H9 (cell line): ENCODE results near the gene CATSPERE. TPM values are rescaled to one million over a fixed set of nuclear protein-coding genes. Genes with fewer than 3 reads are reported as not detected.

Source experiments
- DNase-seq: peaks from one replicate; pipeline ENCODE4 v3.0.0-alpha.2; 2017
- H2AFZ ChIP-seq: one replicate; pipeline ENCODE4 v1.6.1; 2013; ENCODE audit warnings: mild to moderate bottlenecking, low read length, control low read depth, moderate library complexity
- H2AK5ac ChIP-seq: 2 replicates; pipeline ENCODE4 v1.6.1; 2013; ENCODE audit warnings: low read length, control low read depth, mixed read lengths; ENCODE audit not compliant: insufficient read length
- H2BK120ac ChIP-seq: one replicate; pipeline ENCODE4 v1.6.1; 2013; ENCODE audit warnings: low read depth, mild to moderate bottlenecking, low read length, control low read depth, inconsistent platforms; ENCODE audit not compliant: poor library complexity, severe bottlenecking
- H2BK12ac ChIP-seq: 2 replicates; pipeline ENCODE4 v1.6.1; 2013; ENCODE audit warnings: low read length, control low read depth, mixed read lengths, low read depth; ENCODE audit not compliant: insufficient read length
- H2BK15ac ChIP-seq: 2 replicates; pipeline ENCODE4 v1.6.1; 2013; ENCODE audit warnings: low read depth, low read length, control low read depth
- H2BK20ac ChIP-seq: one replicate; pipeline ENCODE4 v1.6.1; 2013; ENCODE audit warnings: low read depth, mild to moderate bottlenecking, low read length, control low read depth, inconsistent platforms; ENCODE audit not compliant: poor library complexity, severe bottlenecking
- H2BK5ac ChIP-seq: 2 replicates; pipeline ENCODE4 v1.6.1; 2013; ENCODE audit warnings: low read length, control low read depth, mixed read lengths; ENCODE audit not compliant: insufficient read length
- H3K14ac ChIP-seq: 2 replicates; pipeline ENCODE4 v1.6.1; 2013; ENCODE audit warnings: low read length, control low read depth; ENCODE audit not compliant: insufficient read depth
- H3K18ac ChIP-seq: 2 replicates; pipeline ENCODE4 v1.6.1; 2013; ENCODE audit warnings: low read depth, mild to moderate bottlenecking, mixed read lengths, low read length, control low read depth; ENCODE audit not compliant: insufficient read length
- H3K23ac ChIP-seq: 2 replicates; pipeline ENCODE4 v1.6.1; 2013; ENCODE audit warnings: low read length, control low read depth, mixed read lengths, low read depth; ENCODE audit not compliant: insufficient read length
- H3K23me2 ChIP-seq: 2 replicates; pipeline ENCODE4 v1.6.1; 2013; ENCODE audit warnings: low read depth, mild to moderate bottlenecking, mixed read lengths, low read length, control low read depth; ENCODE audit not compliant: insufficient read length, poor library complexity, severe bottlenecking
- H3K27ac ChIP-seq: 2 replicates; pipeline ENCODE4 v1.5.1; 2013; ENCODE audit warnings: low read length, control low read depth, mixed read lengths, low read depth; ENCODE audit not compliant: insufficient read length
- H3K27me3 ChIP-seq: 2 replicates; pipeline ENCODE4 v1.6.1; 2013; ENCODE audit warnings: low read length, control low read depth, inconsistent platforms; ENCODE audit not compliant: insufficient read depth
- H3K4ac ChIP-seq: 2 replicates; pipeline ENCODE4 v1.6.1; 2013; ENCODE audit warnings: low read depth, mild to moderate bottlenecking, control low read depth, inconsistent platforms, low read length, moderate library complexity
- H3K4me1 ChIP-seq: 2 replicates; pipeline ENCODE4 v1.6.1; 2013; ENCODE audit warnings: low read length, control low read depth, inconsistent platforms; ENCODE audit not compliant: insufficient read depth
- H3K4me2 ChIP-seq: 2 replicates; pipeline ENCODE4 v1.6.1; 2013; ENCODE audit warnings: low read length, control low read depth, mixed read lengths; ENCODE audit not compliant: insufficient read length, insufficient read depth
- H3K56ac ChIP-seq: 2 replicates; pipeline ENCODE4 v1.6.1; 2013; ENCODE audit warnings: low read depth, mild to moderate bottlenecking, mixed read lengths, low read length, control low read depth; ENCODE audit not compliant: insufficient read length
- H3K79me1 ChIP-seq: 2 replicates; pipeline ENCODE4 v1.6.1; 2013; ENCODE audit warnings: low read depth, mild to moderate bottlenecking, moderate library complexity, low read length, control low read depth, inconsistent platforms; ENCODE audit not compliant: insufficient read depth, poor library complexity, severe bottlenecking
- H3K79me2 ChIP-seq: 2 replicates; pipeline ENCODE4 v1.6.1; 2013; ENCODE audit warnings: low read length, control low read depth, inconsistent platforms; ENCODE audit not compliant: insufficient read depth
- H3K9ac ChIP-seq: 2 replicates; pipeline ENCODE4 v1.6.1; 2013; ENCODE audit warnings: low read length, control low read depth, mixed read lengths; ENCODE audit not compliant: insufficient read length; ENCODE audit errors: extremely low read depth
- H3K9me3 ChIP-seq: one replicate; pipeline ENCODE4 v1.6.1; 2013; ENCODE audit warnings: low read depth, low read length, inconsistent platforms; ENCODE audit not compliant: control insufficient read depth
- H3T11ph ChIP-seq: one replicate; pipeline ENCODE4 v1.6.1; 2013; ENCODE audit warnings: mild to moderate bottlenecking, low read length, control low read depth, inconsistent platforms
- H4K20me1 ChIP-seq: one replicate; pipeline ENCODE4 v1.6.1; 2013; ENCODE audit not compliant: control insufficient read depth, insufficient read length, insufficient read depth
- H4K5ac ChIP-seq: 2 replicates; pipeline ENCODE4 v1.6.1; 2013; ENCODE audit warnings: low read depth, mild to moderate bottlenecking, mixed read lengths, low read length, control low read depth; ENCODE audit not compliant: insufficient read length
- H4K8ac ChIP-seq: replicated peaks from 2 replicates; pipeline ENCODE4 v1.6.1; 2013; ENCODE audit warnings: low read length, control low read depth, mixed read lengths, low read depth; ENCODE audit not compliant: insufficient read length
- H4K91ac ChIP-seq: 2 replicates; pipeline ENCODE4 v1.6.1; 2013; ENCODE audit warnings: low read depth, mild to moderate bottlenecking, moderate library complexity, mixed read lengths, low read length, control low read depth; ENCODE audit not compliant: insufficient read length
- H3K27ac Mint-ChIP-seq, 3 experiments: 2 replicates in 2 of 3; 3 replicates in 1 of 3; pipeline ENCODE4 v1.8.0; 2020 to 2021; ENCODE audit warnings: mixed read lengths in 3 of 3, mild to moderate bottlenecking in 1 of 3, moderate library complexity in 1 of 3
- H3K27me3 Mint-ChIP-seq: 2 replicates; pipeline ENCODE4 v1.8.0; 2021; ENCODE audit warnings: low read depth, mild to moderate bottlenecking, moderate library complexity, mixed read lengths
- H3K36me3 Mint-ChIP-seq, 3 experiments: 2 replicates in 2 of 3; 3 replicates in 1 of 3; pipeline ENCODE4 v1.8.0; 2020 to 2021; ENCODE audit warnings: low read depth in 3 of 3, mixed read lengths in 3 of 3; ENCODE audit not compliant: insufficient read depth in 1 of 3
- H3K4me1 Mint-ChIP-seq, 2 experiments: 2 replicates each; pipeline ENCODE4 v1.8.0; 2020; ENCODE audit warnings: mixed read lengths in 2 of 2
- H3K4me3 Mint-ChIP-seq, 2 experiments: 2 replicates in 1 of 2; 3 replicates in 1 of 2; pipeline ENCODE4 v1.8.0; 2020 to 2021; ENCODE audit warnings: mild to moderate bottlenecking in 2 of 2, mixed read lengths in 2 of 2, moderate library complexity in 1 of 2
- H3K9me3 Mint-ChIP-seq, 2 experiments: 2 replicates in 1 of 2; 3 replicates in 1 of 2; pipeline ENCODE4 v1.8.0; 2020; ENCODE audit warnings: mild to moderate bottlenecking in 2 of 2, mixed read lengths in 2 of 2, moderate library complexity in 1 of 2
- whole genome bisulfite sequencing: extraction: QIAGEN DNeasy Blood & Tissue Kit; methylation state at CpG from one replicate; pipeline ENCODE4 v1.1.7; 2013; ENCODE audit warnings: missing lambda C conversion rate, low lambda C conversion rate, mixed read lengths; ENCODE audit not compliant: insufficient read length; ENCODE audit errors: extremely low coverage; 5-methylcytosine and 5-hydroxymethylcytosine counted together
- total RNA-seq: library from RNA; stranded (reverse); gene quantifications from 2 replicates; pipeline ENCODE4 v1.2.1, GENCODE V29; 2021
- TF ChIP-seq, protein P1 (sequence below): fragments of 200-600 bp; sonication (generic); conservative IDR thresholded peaks from 3 replicates; pipeline ENCODE4 v1.8.0; 2021; ENCODE audit warnings: antibody characterized with exemption, mild to moderate bottlenecking

CATSPERE gene
- total RNA-seq, 1 experiment from 2014 or later, result 0.31 TPM

DNA sequence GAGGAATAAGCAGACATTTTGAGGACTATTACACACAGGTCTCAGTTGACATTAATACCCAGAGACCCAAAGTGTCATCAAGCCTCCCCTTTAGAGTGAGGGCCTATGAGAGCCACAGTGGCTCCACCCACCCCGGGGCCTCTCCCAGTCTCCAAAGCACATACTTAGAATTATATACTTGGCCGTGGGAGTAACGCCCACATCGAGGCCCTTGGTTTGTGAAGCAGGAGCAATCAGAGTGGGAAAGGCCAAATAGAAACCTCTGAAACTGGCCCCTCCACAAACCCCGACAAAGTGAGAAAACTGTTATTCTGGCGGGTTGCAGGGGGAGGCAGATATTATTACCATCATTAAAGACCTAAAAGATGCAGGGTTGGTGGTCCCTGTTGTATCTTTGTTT, 184.8 kb downstream of the CATSPERE start:
- Histone ChIP-seq H2AK5ac (no peak overlapping the region), H2BK20ac (no peak overlapping the region), H3K56ac (no peak overlapping the region), H3K23me2 (no peaks in the 10 kb centered on the region), H3K9ac (no peak overlapping the region), H3K27me3 (no peaks in the 10 kb centered on the region), H3K27ac (no peak overlapping the region), H3K79me1 (no peaks in the 10 kb centered on the region), H4K8ac (no peak overlapping the region), H4K5ac (no peak overlapping the region), H3T11ph (no peak overlapping the region), H4K20me1 (no peaks in the 10 kb centered on the region), H2BK12ac (no peak overlapping the region), H3K4me1 (no peaks in the 10 kb centered on the region; the same call in 1 of the 2 replicates), H3K23ac (no peak overlapping the region), H3K4me2 (no peak overlapping the region), H2AFZ (no peak overlapping the region), H4K91ac (no peak overlapping the region), H3K9me3 (no peaks in the 10 kb centered on the region), H3K79me2 (no peaks in the 10 kb centered on the region), H2BK5ac (no peak overlapping the region), H2BK120ac (no peak overlapping the region), H3K14ac (no peak overlapping the region), H3K4ac (no peak overlapping the region), H3K18ac (no peak overlapping the region), H2BK15ac (no peak overlapping the region)
- TF ChIP-seq, protein P1, sequence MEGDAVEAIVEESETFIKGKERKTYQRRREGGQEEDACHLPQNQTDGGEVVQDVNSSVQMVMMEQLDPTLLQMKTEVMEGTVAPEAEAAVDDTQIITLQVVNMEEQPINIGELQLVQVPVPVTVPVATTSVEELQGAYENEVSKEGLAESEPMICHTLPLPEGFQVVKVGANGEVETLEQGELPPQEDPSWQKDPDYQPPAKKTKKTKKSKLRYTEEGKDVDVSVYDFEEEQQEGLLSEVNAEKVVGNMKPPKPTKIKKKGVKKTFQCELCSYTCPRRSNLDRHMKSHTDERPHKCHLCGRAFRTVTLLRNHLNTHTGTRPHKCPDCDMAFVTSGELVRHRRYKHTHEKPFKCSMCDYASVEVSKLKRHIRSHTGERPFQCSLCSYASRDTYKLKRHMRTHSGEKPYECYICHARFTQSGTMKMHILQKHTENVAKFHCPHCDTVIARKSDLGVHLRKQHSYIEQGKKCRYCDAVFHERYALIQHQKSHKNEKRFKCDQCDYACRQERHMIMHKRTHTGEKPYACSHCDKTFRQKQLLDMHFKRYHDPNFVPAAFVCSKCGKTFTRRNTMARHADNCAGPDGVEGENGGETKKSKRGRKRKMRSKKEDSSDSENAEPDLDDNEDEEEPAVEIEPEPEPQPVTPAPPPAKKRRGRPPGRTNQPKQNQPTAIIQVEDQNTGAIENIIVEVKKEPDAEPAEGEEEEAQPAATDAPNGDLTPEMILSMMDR, result no peak
- peaks cover 4% of the 10 kb centered on the region for H3K27me3 Mint-ChIP-seq
- H3K4me1 Mint-ChIP-seq, result peaks cover 20 to 25% of the 10 kb centered on the region in 2 experiments
- H3K36me3 Mint-ChIP-seq, result peaks cover 8 to 19% (median 13%) of the 10 kb centered on the region in 3 experiments; a peak in 6 of 7 replicates
- no CpG with 5 or more reads among the region's 6 CpGs for WGBS
- peaks cover 10 to 23% of the 10 kb centered on the region in 2 experiments for H3K9me3 Mint-ChIP-seq
- H3K4me3 Mint-ChIP-seq, result no peak overlapping the region
- no peak for DNase-seq
- H3K27ac Mint-ChIP-seq, result no peak overlapping the region
